HG03469 (cell line): ENCODE measurements around the gene MYO10.
"Not testable (repeated sequence)": the region's sequence is repeated elsewhere in the genome, so short reads cannot be mapped to it uniquely, and the experiment has no call there.

Experiments
- ATAC-seq: cut with Tn5 transposase; IDR thresholded peaks from one replicate; pipeline ENCODE4 v1.9.1; 2021; ENCODE audit warnings: mild to moderate bottlenecking, moderate library complexity, moderate number of reproducible peaks; ENCODE audit not compliant: unreplicated experiment

The MYO10 gene

DNA sequence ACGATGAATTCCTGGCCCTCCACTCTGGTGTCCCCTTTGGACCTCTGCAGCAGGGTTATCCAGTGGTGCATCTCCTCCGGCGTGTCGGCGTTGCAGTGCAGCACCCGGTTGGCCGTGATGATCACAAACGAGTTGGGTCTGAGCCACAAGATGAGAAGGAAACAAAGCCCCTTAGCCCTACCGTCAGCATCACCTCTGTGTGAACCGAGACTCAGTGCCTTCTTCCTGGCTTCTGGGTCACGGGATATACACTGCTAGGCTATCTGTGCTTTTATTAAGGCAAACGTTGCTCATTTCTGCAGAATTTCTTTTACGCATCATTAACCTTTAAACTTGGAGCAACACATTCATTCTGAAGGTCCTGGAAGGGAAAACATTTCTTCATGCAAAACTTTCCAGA is 254.2 kb downstream of the MYO10 start:
- ATAC-seq: no peak

DNA sequence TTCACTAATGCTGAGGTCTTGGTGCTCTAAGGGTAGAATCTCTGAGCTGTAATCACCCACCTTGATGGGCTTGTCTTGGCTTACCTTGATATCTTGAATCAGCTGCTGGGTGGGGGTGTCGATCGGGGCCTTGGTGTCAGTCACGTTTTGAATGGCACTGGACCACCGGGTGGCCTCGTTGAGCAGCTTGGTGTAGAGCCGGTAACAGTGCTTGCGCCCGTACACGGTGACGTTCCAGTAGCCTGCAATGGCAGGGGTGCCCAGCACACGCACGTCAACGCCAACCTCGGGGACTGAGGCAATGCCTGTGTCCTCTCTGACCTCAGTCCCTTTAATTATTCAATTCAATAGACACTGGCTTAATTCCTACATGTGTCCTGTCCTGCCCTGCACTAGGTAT is 256.2 kb downstream of the MYO10 start:
- no peak for ATAC-seq

DNA sequence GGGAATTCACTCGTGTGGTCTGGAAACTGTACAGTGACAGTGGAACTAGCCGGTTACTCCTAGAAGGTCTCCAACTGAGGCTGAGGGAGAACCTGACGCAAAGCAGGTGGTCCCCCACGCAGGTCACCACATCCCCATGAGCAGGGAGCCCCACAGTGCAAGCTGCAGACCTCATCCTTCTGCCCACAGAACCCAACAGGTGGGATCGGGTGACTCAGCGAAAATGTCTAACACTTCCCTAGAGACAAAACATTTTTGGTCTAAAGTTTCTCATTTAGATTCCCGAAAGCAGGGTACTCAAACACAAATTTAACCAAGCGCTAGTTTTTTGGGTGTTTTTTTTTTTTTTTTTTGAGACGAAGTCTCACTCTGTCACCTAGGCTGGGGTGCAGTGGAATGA is 256.9 kb downstream of the MYO10 start:
- no peak for ATAC-seq

DNA sequence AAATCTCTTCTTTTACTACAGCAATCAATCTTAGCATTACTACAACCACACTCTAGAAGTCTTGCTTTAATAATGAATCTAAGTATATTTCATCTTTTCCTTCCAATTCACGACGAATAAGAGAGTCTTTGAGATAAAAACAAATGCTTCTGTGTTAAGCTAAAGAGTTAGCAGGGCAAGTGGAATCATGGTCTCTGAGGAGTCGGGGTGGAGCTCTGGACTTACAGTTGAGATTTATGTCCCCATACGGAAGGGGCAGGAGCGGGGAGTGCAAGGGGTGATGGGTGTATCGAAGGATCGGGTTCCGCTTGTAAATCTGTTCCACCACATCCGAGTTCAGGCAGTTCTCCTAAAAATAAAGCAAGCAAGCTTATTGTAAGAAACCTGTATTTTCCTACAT is 260.3 kb downstream of the MYO10 start:
- ATAC-seq: no peak

DNA sequence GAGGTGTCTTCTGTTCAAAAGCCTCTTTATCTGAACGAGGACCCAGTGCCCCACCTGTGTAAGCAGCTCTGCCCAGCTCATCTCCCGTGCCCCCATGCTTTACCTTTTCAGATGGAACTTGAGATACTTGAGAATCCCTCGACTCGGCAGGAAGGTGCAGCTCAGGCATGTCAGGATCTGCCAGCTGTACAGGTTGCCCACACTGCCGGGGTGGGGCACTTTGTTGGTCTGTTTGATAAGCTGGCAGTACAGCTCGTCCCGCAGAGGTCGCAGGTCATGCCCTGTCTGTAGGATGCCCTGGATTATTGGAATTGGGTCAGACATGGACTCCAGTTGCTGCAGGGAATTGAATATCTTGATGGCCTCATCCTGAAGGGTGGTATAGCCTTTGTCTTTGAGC is 261.3 kb downstream of the MYO10 start:
- no peak for ATAC-seq

DNA sequence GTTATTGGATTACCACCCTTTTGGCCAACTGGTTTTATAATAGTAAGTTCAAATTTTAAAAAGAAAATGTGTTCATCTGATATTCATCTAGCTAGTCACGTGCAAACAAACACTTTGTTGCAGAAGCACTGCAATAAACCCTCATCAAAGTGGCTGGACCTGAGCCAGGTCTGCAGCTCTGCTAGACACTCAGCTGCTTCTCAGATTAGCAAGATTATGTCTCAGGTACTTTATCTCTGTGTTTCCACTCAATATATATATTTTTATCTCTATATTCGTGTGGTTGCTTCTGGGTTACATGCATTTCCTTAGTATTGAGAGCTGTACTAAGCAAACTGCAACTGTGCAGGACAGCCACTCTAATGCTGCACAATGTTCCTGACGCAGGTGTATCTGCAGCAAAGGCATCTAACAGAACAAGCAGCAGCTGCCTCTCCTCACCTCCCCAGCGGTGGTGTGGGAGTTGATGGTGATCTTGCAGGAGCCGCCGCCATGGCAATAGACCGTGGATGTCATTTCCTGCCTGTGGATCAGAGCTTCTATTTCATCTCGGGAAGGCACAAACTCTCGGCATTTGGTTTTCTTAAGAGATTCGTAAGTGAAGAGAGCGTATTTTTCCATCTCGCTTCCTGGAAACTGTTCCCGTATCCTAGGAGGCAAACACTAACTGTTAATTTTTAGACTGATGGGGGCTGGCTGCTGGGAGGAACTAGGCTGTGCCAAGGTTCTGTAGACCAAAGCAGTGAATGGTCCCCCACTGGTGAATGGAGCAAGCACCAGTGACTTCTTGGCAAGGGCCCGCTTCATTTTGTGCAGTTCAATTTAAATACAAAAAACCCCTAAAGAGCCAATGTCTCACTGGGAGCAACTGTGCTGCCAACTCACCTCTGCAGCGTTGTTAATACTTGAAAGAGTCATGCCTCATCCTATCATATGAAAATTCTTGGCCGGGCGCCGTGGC is 262.6 kb downstream of the MYO10 start:
- no peak for ATAC-seq

DNA sequence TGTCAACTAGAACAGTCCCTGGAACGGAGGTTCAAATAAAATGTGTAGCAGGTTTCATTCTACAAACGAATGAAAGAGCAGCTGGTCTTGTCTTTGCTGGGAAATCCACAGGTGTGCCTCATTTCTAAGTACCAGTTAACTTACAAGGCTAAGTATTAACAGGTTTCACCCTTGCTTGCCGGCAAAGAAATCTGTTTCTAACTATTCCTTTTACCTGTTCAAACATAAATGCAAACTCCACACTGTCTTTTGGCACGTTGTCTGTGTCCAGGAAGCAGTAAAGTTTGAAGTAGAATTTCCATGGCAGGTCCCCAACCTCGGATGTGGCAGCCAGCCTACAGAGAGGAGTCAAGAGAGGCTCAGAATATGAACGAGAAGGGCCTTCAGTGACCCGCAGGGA is 264.9 kb downstream of the MYO10 start:
- ATAC-seq: no peak

DNA sequence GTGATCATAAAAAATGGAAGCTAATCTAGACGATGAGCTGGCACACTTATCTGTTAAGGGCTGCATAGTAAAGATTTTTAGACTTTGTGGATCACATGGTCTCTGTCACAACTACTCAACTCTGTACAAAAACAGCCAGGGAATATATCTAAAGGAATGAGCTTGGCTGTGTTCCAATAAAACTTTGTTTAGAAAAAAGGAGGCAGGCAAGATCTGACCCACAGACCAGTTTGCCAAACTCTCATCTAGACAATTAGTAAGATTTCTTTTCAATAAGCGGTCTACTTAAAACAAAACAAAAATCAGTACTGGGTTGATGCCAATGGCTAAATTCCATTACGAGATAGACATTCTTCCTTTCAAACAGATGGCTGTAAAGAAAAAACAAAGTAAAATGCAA is 266.3 kb downstream of the MYO10 start:
- ATAC-seq: no peak

DNA sequence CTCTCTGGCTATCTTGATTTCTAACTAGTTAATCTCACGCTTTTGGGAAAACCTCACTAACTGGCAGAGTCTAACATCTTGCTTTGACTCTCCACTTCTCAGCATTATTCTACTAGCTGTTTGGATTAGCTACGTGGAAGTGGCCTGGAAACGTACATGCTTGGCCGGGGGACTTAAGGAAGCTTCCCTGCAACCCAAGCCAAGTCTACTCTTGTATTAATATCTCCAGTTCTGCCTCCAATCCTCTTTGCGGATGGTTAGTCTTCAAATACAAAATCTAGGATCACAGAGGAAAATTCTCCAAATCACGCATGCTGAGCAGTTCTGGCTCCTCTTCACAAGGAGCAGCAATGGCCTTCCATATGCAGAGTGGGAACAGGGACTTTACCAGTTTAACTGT is 267.5 kb downstream of the MYO10 start:
- no peak for ATAC-seq

DNA sequence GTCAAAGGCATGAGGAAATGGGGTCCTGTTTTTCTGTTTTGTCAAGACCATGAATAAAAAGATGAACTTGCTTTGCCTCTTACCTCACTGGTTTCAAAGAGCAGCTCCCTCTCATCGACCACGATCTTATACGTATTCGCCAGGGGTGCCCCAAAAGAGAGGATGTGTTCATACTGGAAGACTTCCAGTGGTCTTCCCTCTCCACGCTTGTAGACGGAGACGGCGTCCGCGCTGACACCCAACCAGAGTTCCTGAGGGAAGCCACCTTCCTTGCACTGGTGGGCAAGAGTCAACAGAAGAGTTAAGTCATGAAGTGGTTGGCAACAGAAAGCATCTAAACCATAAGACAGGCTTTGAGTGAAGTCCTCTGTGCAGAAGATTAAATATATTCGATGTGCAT is 267.9 kb downstream of the MYO10 start:
- no peak for ATAC-seq

DNA sequence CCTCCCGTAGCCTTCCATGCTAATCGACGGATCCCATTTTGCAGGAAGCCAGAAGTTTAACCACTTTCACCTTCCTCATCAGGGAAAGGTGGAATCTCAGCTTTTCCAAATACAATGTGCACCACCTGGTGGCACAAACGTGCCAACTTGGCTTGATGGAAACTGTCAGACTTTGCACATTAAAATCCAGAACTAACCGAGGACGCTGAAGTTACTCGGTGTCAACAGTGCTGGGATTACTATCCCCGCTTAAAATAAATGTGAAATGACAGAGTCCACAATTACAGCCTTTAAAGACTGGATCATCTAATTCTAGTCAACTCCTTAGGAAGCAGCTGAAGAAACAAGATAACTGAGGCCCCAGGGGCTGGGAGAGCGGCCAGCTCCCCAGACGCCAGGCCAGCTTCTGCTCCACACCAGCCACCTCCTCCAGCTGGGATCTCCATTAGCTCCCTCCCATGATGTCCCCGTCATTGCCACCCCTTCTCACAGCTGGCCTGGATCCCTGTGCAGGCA is 269.1 kb downstream of the MYO10 start:
- no peak for ATAC-seq

DNA sequence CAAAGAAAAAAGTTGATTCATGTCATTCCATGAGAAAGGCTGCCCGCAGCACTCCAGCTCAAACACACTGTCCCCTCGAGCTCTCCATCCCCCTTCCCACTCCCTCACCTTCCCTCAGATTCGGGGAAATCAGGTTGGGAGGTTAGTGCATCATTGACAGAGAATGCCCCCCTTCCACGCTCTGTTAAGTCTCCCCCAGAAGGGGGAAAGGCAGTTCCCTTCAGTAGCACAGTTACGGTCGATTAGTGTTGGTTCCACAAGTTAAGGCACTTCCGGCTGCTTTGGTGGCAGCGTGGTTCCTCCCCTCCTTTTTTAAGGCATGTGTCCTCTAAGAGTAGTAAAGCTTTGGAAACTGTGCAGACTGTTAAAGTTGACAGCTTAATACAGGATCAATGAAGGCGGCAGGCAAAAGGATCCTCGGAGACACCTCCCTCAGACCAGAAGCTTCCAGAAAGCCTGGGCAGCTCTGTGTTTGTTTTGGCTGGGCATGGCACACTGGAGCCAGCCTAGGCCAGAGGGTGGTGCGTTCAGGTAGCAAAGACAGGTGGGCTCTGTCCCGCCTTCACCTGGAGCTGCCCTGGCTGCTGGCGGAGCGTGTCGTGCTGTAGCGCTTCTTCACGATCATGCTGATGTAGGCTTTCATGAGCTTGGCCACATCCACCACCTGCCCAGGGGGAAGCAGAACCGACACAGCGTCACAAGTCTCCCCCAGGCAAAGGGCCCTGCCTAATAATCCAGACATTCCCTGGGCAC is 269.8 kb downstream of the MYO10 start:
- no peak for ATAC-seq

DNA sequence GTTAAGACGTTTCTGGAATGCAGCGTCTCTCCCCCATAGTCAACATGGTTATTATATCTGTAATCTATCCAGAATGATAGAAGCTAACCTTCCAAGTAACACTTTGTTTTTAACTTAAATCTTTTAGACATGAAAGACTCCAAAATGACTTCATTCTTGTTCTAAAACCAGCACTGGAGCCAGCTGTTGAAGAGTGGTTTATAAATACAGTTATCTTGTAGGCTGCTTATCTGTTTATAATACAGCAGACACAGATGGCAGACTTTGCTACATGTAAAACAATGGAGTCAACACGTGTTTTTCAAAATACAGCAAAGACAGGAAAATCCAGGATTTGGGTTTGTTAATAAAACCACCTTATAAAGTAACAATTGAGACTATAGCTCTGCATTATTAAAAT is 270.5 kb downstream of the MYO10 start:
- no peak for ATAC-seq

DNA sequence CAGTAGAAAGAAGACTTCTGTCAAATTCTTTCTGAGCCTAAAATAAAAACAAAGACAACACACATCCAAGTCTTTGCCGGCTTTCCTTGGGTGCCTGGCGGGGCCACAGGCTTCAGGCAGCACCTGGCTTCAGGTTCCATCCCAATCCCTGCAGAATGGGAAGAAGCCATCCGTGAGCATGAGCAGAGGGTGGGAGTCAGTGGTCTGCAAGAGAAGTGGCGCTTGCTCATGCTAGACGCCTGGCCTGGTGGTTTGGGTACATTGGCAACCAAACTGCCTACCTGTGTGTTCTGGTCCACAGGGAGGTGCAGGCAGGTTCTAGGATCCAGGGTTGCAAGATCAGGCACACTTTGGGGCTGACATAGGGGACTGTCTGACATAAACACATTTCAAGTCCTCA is 271.7 kb downstream of the MYO10 start:
- ATAC-seq: no peak

DNA sequence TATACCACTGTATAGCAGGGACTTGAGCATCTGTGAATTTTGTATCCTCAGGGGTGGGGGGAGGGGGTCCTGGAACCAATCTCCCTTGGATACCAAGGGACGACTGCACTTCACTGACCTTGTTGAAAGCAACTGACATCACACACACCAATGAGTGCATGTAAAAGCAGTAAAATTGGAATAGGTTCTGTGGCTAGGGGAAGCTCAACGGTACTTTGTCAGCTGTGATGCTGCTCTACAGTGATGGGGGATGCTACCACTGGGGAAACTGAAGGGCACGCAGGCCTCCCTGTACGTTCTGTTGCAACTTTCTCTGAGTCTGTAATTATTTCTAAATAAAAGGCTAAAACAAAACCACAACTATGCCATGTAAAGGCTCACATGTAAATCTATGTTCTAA is 272.2 kb downstream of the MYO10 start:
- no peak for ATAC-seq

DNA sequence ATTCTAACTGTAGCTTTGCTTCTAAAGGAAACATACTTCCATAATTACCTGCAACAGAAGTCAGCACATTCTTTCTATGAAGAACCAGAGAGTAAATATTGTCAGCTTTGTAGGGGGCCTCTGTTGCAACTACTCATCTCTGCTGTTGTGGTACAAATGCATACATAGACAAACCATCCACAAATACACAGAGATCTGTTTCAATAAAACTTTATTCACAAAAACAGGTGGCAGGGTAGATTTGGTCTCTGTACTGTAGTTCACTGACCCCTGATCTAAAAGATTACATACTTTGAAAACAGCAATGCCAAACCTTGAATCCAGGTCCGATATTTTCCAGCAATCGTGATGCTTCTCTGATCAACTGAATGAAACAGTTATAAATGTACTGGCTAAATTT is 274.4 kb downstream of the MYO10 start:
- no peak for ATAC-seq

DNA sequence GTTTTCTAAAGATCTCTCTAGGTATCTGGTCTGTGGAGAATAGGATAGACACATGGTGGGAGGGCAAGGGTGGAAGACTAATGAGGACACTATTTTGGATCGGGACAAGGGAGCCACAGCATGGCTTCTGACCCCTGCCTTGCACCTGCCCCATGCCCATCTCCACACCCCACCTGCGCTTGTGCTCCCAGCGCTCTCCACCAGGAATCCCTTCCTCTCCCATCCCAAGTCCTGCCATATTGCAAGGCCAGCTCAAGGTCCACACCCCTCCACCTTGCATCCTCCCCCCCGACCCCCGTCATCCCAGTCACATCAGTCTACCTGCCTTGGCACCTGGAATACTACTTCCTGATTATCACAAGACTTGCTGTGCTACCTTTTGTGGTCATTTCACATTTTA is 275.1 kb downstream of the MYO10 start:
- ATAC-seq: no peak

DNA sequence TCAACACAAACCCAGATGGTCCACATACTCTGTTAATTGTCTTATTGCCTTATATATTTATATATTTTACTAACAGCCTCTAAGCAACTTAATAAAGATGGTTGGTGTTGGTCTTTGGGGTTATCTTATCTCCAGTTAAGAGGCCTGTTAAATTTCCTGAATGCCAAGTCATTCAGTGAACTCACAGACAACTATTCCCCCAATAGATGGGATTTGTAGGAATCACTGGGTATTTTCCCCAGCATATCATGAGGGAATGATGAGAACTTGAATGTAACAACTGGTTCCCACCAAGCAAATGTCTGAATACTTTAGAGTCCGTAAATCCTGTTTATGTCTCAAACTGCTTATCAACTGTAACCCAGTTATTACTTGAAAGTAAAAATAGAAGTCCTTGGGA is 276.6 kb downstream of the MYO10 start:
- no peak for ATAC-seq

DNA sequence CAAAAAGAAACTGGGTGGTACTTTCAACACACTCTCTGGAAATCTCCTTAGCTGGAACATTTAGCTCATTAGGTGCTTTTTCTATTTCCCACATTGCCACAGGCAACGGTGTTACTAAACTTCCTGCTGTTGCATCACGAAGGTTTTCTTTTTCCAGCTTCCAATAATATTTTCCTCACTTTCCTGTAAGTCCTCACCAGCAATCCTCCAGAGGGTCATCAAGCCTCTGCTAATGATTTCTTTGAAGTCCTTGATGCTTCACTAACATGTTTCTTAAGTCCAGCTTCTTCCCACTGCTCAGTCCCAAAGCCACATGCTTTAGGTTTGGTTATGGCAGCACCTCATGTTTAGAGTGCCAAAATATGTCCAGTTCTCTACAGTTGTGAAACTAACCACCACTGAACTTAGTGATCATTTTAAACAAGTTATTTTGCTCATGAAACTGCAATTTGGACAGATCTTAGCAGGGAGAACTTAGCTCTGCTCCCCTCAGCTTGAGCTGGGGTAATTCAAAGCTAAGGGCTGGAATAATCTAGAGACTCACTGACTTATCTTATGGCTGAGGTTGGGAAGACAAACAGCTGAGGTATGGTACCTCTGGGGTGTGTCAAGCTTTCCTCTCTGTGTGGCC is 279.4 kb downstream of the MYO10 start:
- no peak for ATAC-seq

DNA sequence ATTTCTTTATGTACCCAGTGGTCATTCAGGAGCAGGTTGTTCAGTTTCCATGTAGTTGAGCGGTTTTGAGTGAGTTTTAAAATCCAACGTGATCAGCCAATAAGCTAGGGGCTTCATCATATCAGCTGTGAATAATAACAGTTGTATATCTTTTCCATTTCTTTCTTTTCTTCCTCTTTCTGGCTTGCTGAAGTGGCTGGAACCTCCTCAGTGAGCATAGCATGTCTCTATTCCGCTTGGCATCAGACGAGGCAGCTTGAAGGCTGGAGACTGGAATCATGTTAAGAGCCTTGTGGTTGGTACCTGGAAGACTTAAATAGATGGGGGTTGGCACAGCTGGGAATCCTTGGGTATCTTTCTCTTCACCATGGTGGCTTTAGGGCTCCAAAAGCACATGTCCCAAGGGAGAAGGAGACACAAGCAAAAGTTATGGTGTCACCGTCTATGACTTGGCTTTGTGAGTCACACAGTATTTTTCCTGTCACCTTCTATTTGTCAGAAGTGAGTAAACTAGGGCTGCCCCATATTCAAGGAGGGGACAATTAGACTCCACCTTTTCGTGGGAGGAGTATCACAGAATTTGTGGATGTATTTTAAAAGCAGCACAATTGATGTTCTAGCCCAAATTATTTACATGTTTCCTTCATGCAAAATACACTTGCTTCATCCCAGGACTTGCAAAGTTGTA is 281.3 kb downstream of the MYO10 start:
- ATAC-seq: no peak

DNA sequence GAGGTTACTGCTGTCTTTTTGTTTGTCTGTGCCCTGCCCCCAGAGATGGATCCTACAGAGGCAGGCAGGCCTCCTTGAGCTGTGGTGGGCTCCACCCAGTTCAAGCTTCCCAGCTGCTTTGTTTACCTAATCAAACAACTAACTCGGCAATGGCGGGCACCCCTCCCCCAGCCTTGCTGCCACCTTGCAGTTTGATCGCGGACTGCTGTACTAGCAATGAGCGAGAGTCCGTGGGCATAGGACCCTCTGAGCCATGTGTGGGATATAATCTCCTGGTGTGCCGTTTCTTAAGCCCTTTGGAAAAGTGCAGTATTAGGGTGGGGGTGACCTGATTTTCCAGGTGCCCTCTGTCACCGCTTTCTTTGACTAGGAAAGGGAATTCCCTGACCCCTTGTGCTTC is 287.3 kb downstream of the MYO10 start:
- ATAC-seq: not testable (repeated sequence)
